Measurements from ENCODE around the gene TAOK2. TPM values are rescaled to one million over a fixed set of nuclear protein-coding genes. Genes with fewer than 3 reads are reported as not detected.

TAOK2 gene
- total RNA-seq, 4 donors from 2014 or later, result 48.8 to 62.6 (median 55.2) TPM

GRCh38 chr16:30000735-30001631, 27.3 kb downstream of the TAOK2 start:
- DNase-seq, result no peak
- H3K27me3 ChIP-seq, result no peaks in the 10 kb centered on the region
- TF ChIP-seq POLR2A (IDR thresholded peaks at IDR 0.05), result no peak
- TF ChIP-seq, protein P1, sequence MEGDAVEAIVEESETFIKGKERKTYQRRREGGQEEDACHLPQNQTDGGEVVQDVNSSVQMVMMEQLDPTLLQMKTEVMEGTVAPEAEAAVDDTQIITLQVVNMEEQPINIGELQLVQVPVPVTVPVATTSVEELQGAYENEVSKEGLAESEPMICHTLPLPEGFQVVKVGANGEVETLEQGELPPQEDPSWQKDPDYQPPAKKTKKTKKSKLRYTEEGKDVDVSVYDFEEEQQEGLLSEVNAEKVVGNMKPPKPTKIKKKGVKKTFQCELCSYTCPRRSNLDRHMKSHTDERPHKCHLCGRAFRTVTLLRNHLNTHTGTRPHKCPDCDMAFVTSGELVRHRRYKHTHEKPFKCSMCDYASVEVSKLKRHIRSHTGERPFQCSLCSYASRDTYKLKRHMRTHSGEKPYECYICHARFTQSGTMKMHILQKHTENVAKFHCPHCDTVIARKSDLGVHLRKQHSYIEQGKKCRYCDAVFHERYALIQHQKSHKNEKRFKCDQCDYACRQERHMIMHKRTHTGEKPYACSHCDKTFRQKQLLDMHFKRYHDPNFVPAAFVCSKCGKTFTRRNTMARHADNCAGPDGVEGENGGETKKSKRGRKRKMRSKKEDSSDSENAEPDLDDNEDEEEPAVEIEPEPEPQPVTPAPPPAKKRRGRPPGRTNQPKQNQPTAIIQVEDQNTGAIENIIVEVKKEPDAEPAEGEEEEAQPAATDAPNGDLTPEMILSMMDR (IDR thresholded peaks at IDR 0.05), result no peak
- intact Hi-C loops (cut with DNase I), result loop anchor here (5.0 kb wide), 1 partner anchor 304 kb away; no protein-coding TSS in a partner anchor
- WGBS, 2 donors, result 86 to 87% methylated on average over 33 of the region's 33 CpGs
- H3K4me1 ChIP-seq, result peaks cover 4 to 6% of the 10 kb centered on the region in 2 donors
- no peak overlapping the region for H3K4me3 ChIP-seq (replicated peaks in 1 of 3)
- H3K9me3 ChIP-seq, result no peaks in the 10 kb centered on the region
- no peak overlapping the region for H3K27ac ChIP-seq
- H3K36me3 ChIP-seq, result peaks cover 0 to 2% of the 10 kb centered on the region in 2 donors

DNA sequence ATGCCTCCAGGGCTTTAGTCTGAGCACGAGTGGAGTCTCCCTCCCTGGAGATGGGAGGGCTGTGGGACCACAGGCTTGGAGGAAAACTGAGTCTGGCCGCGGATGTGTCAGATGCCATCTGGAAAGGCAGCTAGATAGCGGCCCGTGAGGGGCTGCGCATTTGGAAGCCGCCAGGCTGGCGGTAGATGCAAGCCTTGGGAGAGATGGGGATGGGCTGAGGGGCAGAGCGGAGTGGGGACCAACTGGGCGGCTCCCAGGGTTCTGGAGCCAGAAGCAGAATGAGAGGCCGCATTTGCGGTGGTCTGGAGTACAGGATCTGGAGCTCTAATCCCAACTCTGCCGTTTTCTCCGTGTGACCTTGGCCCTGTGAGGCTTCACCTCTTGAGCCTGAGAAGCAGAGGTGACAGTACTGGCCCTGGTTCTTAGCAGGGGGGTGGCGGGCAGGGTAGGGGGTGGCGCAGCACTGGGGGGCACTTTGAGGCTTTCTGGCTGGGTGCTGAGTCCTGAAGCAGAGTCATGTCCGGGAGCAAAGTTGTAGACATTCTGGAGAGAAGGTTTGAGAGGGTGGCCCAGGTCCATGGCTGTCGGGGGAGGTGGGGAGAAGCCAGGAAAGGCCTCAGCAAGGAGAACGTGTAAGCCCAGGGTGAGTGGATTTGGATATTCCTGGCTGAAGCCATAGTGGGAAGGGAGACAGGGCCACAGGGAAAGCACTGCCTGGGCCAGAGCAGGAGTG, 29.1 kb downstream of the TAOK2 start:
- TF ChIP-seq, protein P1 (IDR thresholded peaks at IDR 0.05), result no peak
- TF ChIP-seq POLR2A (IDR thresholded peaks at IDR 0.05), result no peak
- Histone ChIP-seq H3K9me3 (no peaks in the 10 kb centered on the region), H3K27me3 (no peaks in the 10 kb centered on the region), H3K36me3 (peaks cover 0 to 2% of the 10 kb centered on the region in 2 donors), H3K4me1 (no peaks in the 10 kb centered on the region), H3K4me3 (replicated peaks in 1 of 3) (no peak overlapping the region), H3K27ac (no peak overlapping the region)
- DNase-seq, result no peak
- 87 to 90% methylated on average over 18 to 19 of the region's 19 CpGs for whole genome bisulfite sequencing, 2 donors
- intact Hi-C loops (cut with DNase I), result loop anchor here (5.0 kb wide), 1 partner anchor 305 kb away; no protein-coding TSS in a partner anchor

DNA sequence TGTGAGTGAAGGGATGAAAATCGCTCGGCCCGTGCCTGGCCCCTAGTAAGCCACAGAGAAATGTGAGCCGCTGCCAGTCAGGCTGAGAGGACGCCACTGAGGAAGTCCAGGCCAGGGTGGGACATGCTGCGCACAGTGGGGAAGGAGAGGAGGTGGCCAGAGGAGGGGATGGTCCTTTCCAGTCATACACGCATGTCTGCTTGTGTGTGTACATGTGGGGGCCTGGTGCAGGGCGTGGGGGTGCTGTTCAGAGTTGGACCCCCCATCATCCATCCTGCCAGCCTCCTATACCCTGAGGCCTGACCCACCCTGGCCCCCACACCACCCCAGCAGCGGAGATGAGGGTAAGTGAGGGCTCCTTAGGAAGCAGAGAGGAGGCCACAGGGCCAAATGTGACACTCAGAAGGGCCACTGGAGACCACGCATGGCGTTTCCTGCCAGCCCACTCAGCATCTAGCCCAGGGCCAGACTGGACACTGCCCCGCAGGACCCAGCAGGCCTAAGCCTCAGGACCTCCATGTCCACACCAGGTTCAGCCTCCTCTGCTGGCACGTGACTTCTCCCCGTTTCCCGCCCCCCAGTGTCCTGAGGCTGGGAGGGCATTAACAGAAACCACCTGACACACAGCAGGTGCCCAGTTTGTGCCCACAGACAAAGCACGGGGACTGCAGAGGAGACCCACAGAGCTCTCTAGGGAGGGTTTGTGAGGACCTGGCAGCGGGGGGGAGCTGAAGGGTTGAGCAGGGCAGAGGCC, 30.2 kb downstream of the TAOK2 start:
- intact Hi-C loops (cut with DNase I), result loop anchor here (5.0 kb wide), 1 partner anchor 307 kb away; no protein-coding TSS in a partner anchor
- no peaks in the 10 kb centered on the region for H3K9me3 ChIP-seq
- DNase-seq, result no peak
- no peak for TF ChIP-seq POLR2A (IDR thresholded peaks at IDR 0.05)
- TF ChIP-seq, protein P1 (IDR thresholded peaks at IDR 0.05), result no peak
- H3K4me3 ChIP-seq (replicated peaks in 1 of 3), result no peak overlapping the region
- no peaks in the 10 kb centered on the region for H3K4me1 ChIP-seq
- 77 to 93% methylated on average over 15 to 17 of the region's 17 CpGs for WGBS, 2 donors
- peaks cover 0 to 2% of the 10 kb centered on the region in 2 donors for H3K36me3 ChIP-seq
- no peak overlapping the region for H3K27ac ChIP-seq
- H3K27me3 ChIP-seq, result no peaks in the 10 kb centered on the region

GRCh38 chr16:30004424-30004776, 30.7 kb downstream of the TAOK2 start:
- Histone ChIP-seq H3K27me3 (no peaks in the 10 kb centered on the region), H3K9me3 (no peaks in the 10 kb centered on the region), H3K4me1 (no peaks in the 10 kb centered on the region), H3K4me3 (replicated peaks in 1 of 3) (no peak overlapping the region), H3K27ac (no peak overlapping the region), H3K36me3 (peaks cover 0 to 2% of the 10 kb centered on the region in 2 donors)
- WGBS, 2 donors, result 73 to 81% methylated on average over 17 to 19 of the region's 19 CpGs
- no peak for TF ChIP-seq POLR2A (IDR thresholded peaks at IDR 0.05)
- TF ChIP-seq, protein P1 (IDR thresholded peaks at IDR 0.05), result no peak
- intact Hi-C loops (cut with DNase I), result loop anchor here (5.0 kb wide), 1 partner anchor 307 kb away; no protein-coding TSS in a partner anchor
- no peak for DNase-seq

All from thyroid gland (tissue), 4 donors.